D721Med (cell line): ENCODE measurements around the gene CCDC192.

Experiments used
- DNase-seq: peaks from one replicate; pipeline ENCODE4 v3.0.0; 2011; ENCODE audit warnings: low spot score; ENCODE audit not compliant: insufficient read length
- FAIRE-seq: peaks from 2 replicates; lab custom pipeline; 2011; peaks lifted over from hg19 to GRCh38; lab: Jason Lieb, UNC
- TF ChIP-seq, protein P1 (sequence below): IDR thresholded peaks from 2 replicates; pipeline ENCODE4 v1.5.1; 2012; ENCODE audit warnings: mild to moderate bottlenecking, control low read depth; ENCODE audit not compliant: insufficient read depth; ENCODE audit errors: missing control alignments

Gene CCDC192

DNA sequence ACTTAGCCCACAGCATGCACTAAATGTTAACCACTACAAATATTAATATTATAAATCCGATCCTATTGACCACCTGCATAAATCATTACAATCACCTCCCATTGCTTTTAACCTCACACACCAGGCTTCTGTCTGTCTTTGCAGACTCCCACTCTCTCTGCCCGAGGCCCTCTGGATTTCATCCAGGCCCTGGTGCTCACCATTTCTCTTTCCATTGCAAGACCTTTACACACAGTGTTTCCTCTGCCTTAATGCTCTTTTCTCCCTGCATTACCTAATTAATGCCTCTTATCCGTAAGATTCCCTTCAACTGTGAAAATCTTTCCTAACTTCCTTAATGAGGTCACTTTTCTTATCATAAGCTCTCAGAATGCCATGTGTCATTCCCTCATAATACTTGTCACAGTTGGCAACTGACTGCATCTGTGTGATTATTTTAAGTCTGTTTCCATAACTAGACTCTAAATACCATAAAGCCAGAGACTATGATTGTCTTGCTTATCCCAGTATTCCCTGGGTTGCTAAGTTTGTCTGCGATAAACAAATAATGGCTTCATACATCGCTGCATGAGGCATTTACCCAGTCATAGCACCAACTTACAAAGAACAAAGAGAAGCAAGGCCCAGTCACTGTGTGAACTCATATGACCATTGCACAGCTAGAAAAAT, 155.1 kb downstream of the CCDC192 start:
- DNase-seq (peak; percentile 31), FAIRE-seq (peak; percentile 99)
- TF ChIP-seq, protein P1, sequence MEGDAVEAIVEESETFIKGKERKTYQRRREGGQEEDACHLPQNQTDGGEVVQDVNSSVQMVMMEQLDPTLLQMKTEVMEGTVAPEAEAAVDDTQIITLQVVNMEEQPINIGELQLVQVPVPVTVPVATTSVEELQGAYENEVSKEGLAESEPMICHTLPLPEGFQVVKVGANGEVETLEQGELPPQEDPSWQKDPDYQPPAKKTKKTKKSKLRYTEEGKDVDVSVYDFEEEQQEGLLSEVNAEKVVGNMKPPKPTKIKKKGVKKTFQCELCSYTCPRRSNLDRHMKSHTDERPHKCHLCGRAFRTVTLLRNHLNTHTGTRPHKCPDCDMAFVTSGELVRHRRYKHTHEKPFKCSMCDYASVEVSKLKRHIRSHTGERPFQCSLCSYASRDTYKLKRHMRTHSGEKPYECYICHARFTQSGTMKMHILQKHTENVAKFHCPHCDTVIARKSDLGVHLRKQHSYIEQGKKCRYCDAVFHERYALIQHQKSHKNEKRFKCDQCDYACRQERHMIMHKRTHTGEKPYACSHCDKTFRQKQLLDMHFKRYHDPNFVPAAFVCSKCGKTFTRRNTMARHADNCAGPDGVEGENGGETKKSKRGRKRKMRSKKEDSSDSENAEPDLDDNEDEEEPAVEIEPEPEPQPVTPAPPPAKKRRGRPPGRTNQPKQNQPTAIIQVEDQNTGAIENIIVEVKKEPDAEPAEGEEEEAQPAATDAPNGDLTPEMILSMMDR: no peak

DNA sequence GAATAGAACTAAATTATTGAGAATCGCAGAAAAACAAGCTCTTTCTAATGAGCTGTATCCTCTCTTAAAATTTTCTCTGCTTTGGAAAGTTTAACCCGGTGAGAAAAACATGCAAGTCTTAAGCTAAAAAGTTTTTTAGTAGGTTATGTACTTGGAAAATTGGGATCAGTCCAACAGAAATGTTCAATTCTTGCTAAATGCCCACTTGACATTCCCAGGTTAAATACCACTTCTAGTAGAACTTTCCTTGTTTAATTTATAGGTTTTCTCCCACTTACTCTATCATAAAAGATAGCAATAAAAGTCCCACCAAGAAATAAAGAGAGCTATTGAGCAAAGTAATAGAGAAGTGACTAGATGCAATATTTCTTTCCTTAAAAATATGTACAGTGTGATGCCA, 157.1 kb downstream of the CCDC192 start:
- no peak for DNase-seq
- TF ChIP-seq, protein P1: no peak
- FAIRE-seq: no peak

DNA sequence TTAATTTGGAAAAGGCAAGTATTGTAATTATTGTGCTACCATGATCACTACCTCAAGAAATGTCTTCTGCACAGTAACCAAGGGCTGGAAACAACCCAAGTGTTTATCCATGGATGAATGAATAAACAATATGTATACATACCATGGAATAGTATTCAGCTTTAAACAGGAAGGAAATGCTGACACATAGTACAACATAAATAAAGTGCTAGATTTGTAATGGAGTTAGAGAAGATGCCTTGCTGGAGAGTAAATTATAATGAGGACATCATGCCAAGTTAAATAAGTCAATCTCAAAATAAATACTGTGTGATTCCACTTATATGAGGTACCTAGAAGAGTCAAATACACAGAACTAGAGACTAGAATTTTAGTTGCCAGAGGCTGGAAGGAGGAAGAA, 160.0 kb downstream of the CCDC192 start:
- no peak for DNase-seq

DNA sequence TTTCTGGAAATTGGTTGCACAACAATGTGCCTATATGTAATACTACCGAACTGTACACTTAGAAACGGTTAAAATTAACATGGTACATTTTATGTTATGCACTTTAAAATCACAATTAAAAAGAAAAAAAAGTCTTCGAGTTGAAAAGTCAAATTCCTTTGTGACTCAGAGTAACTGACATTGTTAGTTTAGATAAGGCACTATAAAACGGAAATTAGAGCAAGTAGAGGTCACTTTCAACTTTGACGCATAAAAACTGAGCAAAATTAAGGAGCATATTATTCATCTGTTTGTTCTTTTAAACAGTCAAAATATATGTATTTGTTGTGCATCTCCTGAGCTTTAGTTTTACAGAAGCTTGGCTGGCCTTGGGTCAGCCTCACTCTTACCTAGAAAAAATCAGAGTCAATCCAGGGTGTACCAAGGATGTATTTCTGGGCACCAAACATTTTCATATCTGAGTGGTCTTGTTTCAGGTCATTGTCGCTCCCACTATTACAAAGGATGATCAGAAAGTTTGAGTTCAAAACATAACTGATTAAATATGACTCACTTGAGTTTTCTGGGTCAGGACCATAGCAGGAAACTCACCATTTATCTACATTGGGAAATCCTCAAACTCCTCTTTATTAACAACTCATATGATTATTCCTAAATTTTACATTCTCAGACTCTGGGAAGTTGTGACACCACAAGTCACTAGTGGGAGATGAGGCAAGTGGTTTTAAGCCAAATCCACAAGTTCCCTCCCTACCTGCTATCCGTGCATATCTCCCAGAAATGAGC, 160.6 kb downstream of the CCDC192 start:
- FAIRE-seq: no peak
- TF ChIP-seq, protein P1: no peak
- DNase-seq: no peak

More for the DNA sequence above, 160.0 kb downstream of the CCDC192 start:
- TF ChIP-seq, protein P1: no peak
- no peak for FAIRE-seq

DNA sequence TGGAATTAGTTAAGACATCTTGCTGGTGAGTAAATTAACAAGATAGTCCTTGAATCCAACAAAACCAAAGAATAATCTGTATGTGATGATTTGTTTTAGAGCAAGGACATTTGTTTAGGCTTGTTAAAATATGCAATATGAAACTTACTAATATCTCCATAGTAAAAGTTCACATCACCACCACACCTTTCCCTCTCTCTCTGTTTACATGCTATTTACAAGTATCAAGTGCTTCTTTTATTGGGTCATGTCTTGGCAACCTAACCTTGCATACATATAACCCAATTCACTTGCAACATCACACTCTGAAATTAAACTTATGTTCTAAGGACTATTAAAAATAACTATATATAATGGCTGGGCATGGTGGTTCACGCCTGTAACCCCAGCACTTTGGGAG, 161.3 kb downstream of the CCDC192 start:
- TF ChIP-seq, protein P1: no peak
- FAIRE-seq: peak; percentile 29
- DNase-seq: no peak

DNA sequence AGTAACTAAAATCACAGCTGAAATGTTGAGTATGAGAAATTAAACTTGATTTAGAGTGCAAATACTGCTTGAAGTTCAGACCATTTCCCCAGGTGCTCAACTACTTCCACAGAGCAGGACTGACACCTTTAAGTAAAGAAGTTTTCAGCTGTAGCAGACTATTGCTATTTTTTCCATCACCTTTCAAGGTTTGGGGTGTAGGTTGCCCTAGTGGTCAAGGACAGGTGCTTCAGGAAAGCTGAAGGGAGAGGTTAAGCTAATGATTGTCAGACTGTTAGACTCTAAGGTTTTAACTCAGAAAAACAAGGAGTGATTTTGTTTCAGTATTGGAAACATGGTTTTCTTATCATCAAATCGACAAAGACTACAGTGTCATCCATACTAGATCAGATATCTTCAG, 162.1 kb downstream of the CCDC192 start:
- TF ChIP-seq, protein P1: no peak
- FAIRE-seq: no peak
- DNase-seq: no peak
